ENCODE measurements around the gene CCL4.
"Not testable (repeated sequence)": the region's sequence is repeated elsewhere in the genome, so short reads cannot be mapped to it uniquely, and the experiment has no call there.

Gene CCL4

DNA sequence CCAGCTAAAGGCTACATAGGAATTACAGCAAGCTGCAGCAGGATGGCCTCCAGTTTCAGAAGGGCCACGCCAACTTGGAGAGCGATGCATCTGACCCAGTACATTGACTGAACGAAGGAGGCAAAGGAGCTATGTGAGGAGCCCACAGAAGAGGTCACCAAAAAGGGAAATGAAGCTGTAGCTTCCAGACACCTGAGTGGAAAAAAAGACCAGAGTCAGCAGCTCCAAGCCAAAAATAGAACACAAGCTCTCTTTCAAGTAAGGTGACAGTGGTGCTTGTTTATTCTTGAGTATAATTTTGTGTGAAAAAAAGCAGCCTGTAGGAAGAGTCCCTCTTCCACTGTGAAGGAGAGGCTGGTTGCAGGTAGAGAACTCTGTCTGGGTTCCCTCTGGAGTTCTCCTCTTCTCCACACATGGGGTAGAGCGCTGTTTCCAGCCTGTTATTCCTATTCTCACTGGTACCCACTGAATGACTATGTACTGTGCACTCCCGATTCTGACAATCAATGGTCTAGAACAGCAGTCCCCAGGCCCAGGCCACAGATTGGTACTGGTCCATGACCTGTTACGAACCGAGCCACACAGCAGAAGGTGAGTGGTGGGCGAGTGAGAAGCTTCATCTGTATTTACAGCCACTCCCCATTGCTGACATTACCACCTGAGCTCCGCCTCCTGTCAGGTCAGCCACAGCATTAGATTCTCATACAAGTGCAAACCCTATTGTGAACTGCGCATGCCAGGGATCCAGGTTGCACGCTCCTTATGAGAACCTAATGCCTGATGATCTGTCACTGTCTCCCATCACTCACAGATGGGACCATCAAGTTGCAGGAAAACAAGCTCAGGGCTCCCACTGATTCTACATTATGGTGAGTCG, 15.1 kb downstream of the CCL4 start:
- DNase-seq, result no peak

DNA sequence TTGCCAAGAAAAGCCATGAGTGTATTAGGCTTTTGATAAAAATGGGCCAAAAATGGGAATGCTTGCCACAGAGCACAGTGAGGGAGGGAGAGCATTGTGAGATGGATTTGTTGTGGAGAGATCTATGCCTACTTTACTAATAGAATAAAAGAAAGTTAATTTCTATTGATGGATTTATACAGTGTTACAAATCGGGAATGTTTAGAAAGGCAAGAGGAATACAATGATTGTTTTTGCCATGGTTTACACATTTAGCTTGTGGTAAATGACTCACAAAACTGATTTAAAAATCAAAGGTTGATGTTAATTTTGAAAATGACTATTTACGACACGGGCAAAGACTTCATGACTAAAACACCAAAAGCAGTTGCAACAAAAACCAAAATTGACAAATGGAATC, 16.6 kb downstream of the CCL4 start:
- DNase-seq, result no peak

DNA sequence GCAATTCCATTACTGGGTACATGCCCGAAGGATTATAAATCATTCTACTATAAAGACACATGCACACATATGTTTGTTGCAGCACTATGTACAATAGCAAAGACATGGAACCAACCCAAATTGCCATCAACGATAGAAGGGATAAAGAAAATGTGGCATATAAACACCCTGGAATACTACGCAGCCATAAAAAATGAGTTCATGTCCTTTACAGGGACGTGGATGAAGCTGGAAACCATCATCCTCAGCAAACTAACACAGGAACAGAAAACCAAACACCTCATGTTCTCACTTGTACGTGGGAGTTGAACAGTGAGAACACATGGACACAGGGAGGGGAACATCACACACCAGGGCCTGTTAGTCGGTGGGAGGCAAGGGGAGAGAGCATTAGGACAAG, 17.5 kb downstream of the CCL4 start:
- not testable (repeated sequence) for DNase-seq

DNA sequence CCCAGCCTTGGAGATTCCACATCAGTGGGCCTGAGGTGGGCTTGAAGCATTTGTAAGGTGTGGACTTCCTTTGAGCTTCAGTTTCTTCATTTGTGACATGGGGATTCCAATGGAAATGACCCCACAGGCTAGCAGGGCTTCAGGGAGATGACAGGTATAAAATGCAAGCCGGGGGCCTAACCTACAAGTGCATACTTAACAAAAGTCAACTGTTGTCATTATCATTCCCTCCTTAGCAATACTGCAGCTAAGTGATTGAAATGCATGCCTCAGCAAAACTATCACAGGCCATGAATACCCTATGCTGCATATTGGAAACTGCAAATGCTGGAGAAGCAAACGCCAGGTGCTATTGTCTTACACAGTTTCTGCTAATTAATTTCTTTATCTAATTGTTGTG, 19.8 kb downstream of the CCL4 start:
- no peak for DNase-seq

DNA sequence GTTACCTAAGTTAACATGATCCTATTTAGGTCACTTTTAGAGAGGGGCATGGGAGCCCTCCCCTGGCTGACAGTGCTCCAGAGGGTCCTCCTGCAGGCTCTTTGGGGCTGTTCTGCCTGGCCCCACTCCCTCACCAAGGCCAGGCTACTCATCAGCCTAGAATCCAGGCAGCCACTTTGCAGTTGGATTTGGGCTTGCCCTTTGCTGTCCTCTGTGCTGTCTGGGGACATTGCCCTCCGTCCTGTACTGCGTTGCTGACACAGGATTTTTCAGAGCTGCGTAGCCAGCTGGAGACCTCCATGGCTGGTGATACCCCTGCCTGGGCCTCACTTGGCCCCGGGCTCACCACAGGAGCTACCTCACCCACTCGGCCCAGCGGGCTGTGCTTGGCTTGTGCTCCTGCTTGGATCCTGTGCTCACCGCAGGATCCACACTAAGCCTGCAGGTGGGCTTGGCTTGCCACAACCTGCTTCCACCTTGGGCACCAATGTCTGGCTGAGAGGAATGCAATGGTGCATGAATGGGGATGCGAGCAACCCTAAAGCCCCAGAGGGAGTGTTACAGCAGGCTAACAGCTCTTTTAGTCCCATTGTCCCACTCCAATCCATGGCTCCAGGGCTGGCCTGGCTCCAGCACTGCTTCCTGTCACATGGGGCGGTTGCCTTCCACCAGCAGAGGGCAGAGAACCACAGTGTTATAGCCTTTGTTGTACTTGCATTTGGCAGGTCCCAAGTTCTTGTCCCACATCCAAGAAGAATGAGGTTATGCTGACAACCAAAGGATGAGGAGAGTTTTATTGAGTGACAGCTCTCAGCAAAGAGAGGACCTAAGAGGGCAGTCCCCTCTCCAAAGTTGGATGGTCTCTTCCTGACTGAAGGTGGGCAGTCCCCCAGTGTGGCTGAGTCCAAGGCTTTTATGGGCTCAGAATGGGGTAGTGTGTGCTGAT, 21.5 kb downstream of the CCL4 start:
- DNase-seq, result no peak

DNA sequence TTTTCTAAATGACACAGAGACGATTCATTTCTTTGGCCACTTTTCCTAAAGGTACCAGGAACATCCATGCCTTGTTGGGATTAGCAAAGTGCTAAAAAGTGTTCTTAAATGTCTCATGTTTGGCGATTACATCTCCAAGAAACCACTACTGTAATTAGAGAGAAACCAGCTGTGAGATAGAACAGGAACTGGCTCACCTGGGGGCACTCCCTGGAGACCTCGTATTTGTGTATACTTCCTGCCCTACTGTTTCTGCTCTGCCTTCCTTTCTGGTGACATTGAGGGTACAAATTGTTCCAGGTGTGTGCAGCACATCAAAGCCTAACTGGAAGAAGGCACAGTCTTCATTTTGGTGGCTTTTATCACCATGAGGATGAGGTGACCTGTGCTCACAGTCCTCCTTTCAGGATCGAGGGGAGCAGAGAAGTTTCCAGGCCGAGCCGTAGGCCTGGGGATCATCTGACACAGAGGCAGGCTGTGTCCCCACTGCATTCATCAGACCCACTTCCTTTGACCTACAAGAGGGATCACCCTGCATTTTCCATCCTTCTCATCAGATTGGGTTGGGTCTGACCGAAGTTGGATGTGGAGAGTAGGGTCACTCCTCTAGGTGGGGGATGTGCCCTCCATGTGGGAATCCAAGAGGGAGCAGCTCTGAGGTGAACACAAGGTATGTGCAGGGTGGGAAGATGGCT, 23.7 kb downstream of the CCL4 start:
- no peak for DNase-seq

DNA sequence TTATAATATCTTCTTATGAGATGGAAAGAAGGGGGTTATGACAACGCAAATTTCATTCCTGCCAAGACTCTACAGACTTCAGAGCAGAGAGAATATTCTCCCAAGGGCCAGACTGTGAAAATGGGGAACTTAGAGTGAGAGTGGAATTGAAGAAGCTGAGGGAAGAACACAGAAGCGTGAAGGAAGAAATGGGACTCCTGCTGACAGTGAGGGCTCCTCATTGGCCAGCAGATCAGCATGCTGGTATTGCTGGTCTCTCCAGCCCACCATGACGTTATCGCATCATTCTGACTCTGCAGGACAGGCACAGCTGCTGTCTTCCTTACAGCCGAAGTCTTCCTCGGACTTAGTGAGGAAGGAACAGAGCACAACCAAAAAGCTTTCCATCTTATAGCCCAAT, 24.3 kb downstream of the CCL4 start:
- no peak for DNase-seq

DNA sequence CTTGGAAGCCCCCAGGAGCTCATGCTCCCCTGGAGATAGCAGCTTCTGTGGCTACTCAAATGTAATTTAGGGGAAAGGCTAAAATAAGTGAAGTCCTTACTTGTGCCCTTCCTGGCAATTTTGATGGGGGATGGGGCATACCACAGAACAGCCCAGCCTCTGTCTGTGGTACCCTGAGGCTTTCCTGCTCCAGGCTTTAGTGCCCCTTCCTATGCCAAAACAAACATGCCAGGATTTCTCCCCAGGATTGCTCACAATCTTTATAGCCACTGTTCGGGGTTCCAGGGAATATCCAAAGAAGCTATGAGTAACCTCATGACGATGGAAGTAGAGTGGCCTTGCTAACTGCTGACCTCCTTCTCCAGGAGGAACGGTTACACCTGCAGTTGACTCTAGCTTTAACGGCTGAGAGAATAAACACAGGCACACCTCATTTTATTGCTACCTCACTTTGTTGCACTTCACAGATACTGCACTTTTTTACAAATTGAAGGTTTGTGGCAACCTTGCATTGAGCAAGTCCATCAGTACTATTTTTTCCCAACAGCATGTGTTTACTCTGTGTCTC, 24.9 kb downstream of the CCL4 start:
- DNase-seq, result no peak

DNA sequence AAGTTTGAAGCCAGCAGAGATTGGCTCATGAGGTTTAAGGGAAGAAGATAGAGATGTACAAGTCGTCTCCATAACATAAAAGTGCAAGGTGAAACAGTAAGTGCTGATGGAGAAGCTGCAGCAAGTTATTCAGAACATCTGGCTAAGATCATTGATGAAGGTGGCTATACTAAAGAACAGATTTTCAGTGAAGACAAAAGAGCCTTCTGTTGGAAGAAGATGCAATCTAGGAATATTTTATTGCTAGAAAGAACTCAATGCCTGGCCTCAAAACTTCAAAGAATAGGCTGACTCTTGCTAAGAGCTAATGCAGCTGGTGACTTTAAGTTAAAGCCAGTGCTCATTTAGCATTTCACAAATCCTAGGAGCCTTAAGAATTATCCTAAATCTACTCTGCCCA, 26.0 kb downstream of the CCL4 start:
- DNase-seq, result no peak

DNA sequence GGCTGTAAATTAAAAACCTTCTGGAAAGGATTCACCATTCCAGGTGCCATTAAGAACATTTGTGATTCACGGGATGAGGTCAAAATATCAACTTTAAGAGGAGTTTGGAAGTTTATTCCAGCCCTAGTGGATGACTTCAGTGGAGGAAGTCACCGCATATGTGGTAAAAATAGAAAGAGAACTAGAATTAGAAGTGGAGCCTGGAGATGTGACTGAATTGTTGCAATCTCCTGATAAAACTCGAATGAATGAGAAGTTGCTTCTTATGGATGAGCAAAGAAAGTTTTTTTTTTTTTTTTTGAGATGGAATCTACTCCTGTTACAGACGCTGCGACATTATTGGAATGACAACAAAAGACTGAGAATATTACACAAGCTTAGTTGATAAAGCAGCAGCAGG, 26.7 kb downstream of the CCL4 start:
- no peak for DNase-seq

DNA sequence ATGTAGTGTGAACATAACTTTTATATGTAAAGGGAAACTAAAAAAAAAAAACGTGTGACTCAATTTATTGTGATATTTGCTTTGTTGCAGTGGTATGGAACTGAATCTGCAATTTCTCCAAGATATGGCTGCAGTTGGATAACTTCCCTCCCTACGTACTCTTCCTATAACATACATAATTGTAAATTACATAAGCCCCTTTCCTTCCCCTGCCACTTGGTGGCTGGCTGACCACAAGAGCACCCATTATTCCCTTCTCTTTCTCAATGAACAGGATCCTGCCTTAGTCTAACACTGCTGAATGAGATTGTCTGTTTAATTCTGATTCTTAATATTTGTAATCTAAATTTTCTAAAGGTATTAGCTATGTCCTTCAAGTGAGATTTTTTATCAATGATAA, 27.8 kb downstream of the CCL4 start:
- no peak for DNase-seq

DNA sequence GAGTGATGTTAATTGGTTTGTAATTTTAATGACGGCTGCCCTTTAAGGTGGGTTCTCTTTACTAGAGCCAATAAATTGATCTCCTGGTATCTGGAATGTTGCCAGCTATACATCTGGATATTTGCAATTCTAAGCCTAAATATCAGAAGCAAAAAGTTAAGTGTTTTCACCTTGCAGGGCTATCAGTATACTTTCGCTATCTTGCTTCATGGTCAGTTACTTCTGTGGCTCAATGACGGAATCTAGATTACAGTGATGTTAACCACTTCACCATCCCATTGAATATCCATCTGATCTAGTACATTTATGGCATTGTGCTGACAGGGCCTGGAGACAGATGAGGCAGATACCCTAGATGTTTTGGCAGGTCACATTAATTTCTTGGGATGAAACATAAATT, 28.3 kb downstream of the CCL4 start:
- DNase-seq, result no peak

DNA sequence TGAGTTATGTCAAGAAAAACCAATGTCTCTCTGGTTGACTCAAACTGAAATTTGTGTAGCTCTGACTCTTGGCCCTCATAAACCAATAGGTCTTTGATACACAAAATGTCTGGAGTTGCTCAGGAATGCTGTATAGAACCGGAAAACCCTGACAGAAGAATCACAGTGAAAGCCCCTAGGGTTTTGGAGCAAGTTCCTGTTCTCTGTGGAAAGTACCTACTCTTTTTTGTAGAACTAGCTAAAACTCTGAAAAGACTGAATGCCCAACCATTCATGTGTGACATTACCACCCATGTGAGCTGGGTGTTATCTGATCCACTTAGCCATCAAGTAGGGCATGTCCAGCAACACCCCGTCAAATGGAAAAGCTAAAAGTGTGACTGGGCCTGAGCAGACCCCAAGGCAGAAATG, 28.8 kb downstream of the CCL4 start:
- no peak for DNase-seq

DNA sequence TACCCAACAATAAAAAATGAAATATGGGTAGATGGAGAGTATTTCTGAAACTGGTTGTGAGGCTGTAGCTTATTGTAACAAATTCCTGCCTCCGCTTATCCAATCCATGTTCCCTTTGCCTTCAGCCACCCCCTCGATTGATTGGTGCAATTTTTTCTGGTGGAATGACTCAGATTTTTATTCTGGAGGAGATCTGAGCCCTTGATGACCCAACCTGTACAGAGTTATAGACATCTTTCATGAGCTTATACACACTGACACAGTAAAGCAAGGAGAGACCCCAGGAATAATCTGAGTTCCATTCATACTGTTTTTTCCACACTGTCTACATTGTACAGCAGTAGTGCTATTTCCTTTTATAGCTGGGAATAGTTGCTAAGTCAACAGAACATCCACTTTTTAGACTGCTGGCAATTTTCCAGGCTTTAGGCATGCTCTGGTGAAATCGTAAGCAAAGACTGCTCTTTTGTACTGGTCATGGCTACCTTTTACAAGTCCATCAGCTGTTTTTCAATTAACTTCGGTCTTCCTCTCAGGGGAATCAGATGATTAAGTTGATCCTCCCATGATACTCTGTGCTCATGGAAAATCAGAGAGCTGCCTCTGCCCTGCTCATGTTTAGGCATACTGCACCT, 30.1 kb downstream of the CCL4 start:
- no peak for DNase-seq

DNA sequence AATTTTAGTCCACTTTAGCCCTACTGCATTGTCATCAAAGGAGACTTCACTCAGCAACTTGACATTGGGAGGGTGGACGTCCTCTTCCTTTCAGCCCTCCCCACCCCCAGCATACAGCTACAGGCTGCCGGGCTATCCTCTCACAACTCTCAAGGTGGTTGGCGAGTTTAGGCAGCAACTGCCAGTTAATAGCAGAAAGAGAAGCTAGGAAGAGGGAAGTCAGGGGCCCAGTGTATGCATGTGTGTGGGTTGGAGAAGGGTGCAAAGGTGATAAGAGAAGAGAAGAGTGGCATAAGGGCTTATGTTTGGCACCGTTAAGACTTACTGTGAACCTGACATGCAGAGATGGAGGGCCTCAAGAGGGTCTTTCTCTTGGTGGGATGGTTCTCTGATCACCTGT, 31.8 kb downstream of the CCL4 start:
- DNase-seq, result no peak

DNA sequence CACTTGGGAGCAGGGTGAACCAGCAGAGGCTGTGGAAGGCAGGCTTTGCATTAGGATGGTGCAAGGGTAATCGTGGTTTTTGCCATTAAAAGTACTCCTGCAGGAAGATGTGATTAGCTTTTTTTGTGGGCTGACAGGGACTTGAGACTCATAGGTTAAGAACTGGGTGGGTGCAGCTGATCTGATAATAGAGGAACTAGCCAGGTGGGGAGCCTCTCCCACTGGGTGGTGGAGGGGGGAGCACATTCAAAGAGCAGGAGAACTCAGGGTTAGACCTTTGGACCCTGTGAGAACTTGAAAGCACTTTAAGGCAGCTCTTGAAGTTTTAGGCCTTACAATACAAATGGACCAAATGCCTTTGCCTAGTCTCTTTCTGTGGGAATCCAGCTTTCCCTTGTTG, 32.4 kb downstream of the CCL4 start:
- no peak for DNase-seq

DNA sequence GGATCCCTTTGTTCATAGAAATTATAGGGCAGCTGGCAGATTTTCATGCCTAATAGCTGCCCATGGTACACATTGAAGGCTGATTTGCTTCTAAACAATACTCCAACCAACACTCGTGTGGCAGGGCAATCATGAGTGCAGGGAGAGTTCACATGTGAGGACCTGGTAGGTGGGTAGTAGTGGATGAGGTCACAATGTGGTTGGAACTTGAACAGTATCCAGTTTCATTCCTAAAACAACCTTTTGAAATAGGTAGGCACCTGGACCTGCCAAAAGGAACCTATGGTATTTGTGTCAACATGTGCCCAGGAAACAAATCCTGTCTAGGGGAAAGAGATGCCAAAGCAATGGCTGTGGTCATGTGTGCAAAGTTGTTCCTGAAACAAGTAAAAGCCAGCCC, 32.8 kb downstream of the CCL4 start:
- DNase-seq, result no peak

DNA sequence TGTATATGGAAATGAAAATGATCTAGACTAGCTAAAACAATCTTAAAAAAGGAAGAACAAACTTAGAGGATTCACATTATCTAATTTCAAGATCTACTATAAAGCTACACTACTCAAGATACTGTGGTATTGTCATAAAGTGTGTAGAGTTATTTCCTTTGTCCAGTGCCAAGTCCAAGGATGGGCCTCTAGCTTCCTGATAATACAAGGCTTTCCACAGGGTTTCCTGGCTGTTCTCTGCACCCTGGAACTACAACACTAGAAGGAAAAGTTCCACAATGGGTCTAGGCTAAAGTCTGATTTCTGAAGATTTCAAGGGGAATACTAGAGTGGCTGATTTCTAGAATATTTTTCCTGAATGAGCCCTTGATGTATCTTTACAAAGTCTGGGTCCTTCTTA, 38.6 kb downstream of the CCL4 start:
- no peak for DNase-seq

DNA sequence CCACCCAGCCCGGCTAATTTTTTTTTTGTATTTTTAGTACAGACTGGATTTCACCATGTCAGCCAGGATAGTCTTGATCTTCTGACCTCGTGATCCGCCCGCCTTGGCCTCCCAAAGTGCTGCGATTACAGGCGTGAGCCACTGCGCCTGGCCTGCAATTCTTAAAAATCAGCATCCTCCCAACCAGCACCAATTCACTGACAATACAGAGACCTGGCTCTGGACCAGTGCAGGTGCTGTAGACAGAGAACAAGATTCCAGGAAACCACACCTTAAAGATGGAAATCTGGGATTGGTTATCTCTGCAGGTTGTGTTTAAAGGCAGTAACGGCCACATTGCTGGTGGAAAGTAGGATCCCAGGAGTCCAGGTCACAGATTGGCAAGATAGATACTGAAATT, 39.2 kb downstream of the CCL4 start:
- no peak for DNase-seq

DNA sequence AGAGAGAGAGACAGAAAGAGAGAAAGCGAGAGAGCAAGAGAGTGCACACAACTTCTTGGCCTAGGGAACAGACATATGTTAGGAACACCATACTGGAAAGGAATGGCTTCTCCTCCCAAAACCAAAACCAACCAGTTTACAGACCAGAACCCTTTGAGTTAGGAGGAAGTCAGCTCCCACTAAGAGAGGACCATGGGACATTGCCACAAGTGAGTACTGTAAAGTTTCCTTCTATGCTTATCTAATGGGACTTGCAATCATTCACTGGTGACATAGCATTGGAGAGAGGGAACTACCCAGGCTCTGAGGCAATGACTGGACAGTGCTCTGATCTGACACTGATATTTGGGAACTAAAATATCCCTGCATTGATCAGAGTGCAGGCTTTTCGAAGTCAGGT, 40.4 kb downstream of the CCL4 start:
- DNase-seq, result no peak

DNA sequence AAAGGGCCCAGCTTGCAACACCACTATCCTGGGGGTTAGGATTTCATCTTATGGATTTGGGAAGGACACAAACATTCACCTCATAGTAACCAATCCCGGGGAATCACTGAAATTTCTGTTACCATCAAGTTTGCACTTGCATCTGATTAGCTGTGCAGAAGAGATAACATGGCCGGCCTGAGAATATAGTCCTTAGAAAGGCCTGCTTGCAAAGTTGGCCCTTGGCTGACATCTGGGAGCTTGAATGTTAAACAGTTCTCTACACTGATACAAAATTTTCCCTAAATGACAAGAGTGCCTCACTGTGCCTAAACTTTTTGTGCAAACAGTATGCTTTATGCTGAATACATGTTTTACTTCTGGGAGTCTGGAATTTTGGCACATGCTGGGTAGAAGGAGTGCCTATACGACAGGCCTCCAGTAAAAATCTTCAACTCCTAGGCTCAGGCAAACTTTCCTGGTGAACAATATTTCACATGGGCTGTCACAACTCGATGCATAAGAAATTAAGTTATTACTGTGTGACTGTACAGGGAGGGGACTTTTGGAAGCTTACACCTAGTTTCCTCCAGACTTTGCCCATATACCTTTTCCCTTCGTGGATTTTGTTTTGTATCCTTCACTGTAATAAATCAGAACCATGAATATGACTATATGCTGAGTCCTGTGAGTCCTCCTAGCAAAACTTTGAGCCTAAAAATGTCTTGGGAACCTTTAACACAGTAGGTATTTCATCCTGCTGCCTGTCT, 41.5 kb downstream of the CCL4 start:
- no peak for DNase-seq

DNA sequence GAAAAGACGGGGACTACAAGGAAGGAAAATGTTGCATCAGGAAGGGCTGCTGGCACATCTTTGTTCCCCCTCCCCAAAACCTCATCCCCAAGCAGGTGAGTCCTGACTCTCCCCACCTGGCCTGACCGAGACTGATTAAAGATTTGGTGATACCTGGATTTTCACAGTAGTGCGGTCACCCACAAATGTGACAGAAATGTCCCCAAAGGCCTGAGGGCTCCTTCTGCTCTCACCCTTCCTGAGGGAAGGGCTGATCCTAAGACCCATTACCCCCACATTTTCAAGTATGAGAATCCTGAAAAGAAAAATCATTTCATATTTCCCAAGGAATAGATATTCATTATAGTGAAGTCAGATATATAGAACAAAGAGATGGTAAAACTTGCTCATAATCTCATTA, 44.0 kb downstream of the CCL4 start:
- DNase-seq, result no peak
